Right ventricle myocardium superior (tissue), 1 donor: ENCODE results near the gene HAO1. TPM values are rescaled to one million over a fixed set of nuclear protein-coding genes. Genes with fewer than 3 reads are reported as not detected.

ENCODE experiments used
- ATAC-seq: fragments of 200-7000 bp; cut with Tn5 transposase; one replicate; pipeline ENCODE4 v1.9.1; 2020; ENCODE audit warnings: mild to moderate bottlenecking; ENCODE audit not compliant: poor library complexity
- DNase-seq: peaks from one replicate; pipeline ENCODE4 v3.0.0-alpha.2; 2020
- intact Hi-C: fragments of 100-400 bp; cut with DNase I; formaldehyde crosslinking; loops from one replicate; pipeline ENCODE4 v1.11.2; 2022
- total RNA-seq: library from RNA; stranded (reverse); fragmentation: NEBNext Ultra II Directional; extraction: Animal tissue kit (Norgen Biotek cat#: 25700); gene quantifications from one replicate; pipeline ENCODE4 v1.2.1, GENCODE V29; 2021
- donor health status: DM: no; HTN: yes; CAD: no; lungs with severe emphysema.

HAO1 gene
- total RNA-seq, 1 donor from 2014 or later = not detected

GRCh38 chr20:7935027-7935551 lies 5.2 kb downstream of the HAO1 start:
- DNase-seq (no peak), ATAC-seq (no peak)
- intact Hi-C loops = loop anchor here (5.0 kb wide), 1 partner anchor 787 kb away; no protein-coding TSS in a partner anchor

DNA sequence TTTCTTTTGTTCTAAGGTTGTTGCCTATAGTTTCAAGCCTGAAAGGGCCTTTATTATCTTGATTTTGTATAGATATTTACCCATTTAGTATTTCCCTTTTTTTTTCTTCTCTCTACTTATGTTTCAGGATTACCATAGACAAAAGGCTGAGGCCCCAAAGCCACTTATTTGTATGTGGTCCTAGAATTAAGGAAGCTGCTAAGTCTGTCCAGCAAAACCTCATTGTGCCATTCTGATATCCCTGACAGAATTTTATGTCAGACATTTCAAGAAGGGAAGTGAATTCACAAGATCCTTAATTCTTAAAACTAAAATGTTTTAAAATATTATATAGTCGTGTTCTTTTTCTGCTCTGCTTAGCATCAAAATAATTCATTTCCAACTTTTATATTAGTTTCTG lies 6.9 kb downstream of the HAO1 start:
- no peak for ATAC-seq
- no peak for DNase-seq
- intact Hi-C loops = no loop called here

GRCh38 chr20:7930343-7930742 lies 9.9 kb downstream of the HAO1 start:
- DNase-seq = no peak
- no peak for ATAC-seq
- intact Hi-C loops = no loop called here

DNA sequence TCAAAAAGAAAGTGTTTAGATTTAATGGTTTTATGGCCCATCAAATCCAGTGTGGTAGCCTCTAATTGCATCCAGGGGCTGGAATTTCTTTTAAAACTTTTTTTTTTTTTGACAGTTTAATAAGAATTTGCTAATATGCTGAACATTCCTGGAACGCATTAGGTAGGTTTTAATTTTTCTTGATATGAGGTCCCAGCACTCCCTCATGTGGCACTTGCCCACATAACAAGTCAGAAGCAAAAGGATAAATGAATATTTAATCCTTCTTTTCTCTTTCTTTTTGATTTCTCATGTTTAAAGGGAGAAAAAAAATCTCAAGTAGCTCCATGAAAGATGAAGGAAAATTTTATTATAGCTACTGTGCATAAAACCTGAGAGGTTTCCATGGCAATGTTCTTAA lies 13.5 kb downstream of the HAO1 start:
- no peak for DNase-seq
- intact Hi-C loops = no loop called here

GRCh38 chr20:7926323-7926722 lies 13.9 kb downstream of the HAO1 start:
- intact Hi-C loops = no loop called here
- DNase-seq (no peak), ATAC-seq (no peak)

More for the DNA sequence above, 13.5 kb downstream of the HAO1 start:
- no peak for ATAC-seq

DNA sequence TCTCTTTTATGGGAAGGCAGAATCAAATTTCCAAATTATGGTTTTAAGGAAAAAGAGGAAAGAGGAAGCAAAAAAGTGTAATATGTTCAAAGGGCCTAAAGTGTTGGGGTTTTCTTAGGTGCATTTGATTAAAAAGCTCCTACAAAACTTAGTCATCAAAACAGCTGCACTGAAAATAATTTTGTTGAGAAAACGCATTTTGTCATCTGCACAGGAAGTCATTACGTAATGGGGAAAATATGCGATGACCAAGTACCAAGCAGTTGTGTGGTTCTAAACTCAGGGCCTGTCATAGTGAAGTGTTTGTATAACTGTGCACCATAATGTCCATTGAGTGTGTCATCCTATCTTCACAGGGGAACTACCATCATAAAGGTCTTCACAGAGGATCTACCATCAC lies 15.6 kb downstream of the HAO1 start:
- DNase-seq (no peak), ATAC-seq (peak; percentile 43)

DNA sequence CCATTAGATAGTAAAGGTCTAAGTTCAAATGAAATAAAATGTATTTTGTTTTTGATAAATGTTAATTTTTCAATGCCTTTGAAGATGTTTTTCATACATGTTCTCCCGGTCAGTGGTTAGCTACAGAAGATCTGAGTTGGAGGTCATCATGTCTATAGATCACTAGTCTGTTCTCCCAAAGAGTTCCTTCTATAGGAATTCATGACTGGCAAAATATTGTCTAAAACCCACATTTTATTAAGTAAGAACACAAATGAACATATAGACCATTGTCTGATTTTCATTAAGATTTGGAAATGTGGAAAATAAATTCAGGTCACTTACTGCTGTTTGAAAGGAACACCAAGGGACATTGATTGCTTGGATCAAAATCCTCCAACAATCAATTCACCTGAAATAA lies 23.6 kb downstream of the HAO1 start:
- intact Hi-C loops = no loop called here

More for the DNA sequence above, 15.6 kb downstream of the HAO1 start:
- intact Hi-C loops = no loop called here

DNA sequence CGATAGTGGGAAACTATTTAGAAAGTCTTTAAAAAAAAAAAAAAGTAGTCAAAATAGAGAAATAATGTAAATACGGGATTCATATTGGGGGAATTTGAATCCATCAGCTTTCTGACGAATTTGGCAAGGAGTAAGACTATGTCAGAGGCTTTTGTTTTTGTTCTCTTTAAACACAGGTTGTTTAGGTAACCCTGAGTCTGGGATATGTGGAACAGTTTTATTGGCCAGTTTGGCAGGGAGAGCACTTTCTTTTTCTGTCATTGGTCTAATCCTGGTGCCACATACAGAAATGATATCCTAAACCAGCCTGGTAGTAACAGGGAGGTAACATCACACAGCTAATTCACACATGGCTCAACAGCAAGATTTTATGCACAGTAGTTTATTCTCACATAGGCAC lies 27.7 kb downstream of the HAO1 start:
- no peak for ATAC-seq
- intact Hi-C loops = no loop called here

More for the DNA sequence above, 23.6 kb downstream of the HAO1 start:
- no peak for DNase-seq
- ATAC-seq = no peak

GRCh38 chr20:7911586-7912330 lies 28.5 kb downstream of the HAO1 start:
- no peak for DNase-seq
- intact Hi-C loops = no loop called here
- ATAC-seq = no peak

More for the DNA sequence above, 27.7 kb downstream of the HAO1 start:
- DNase-seq = no peak

DNA sequence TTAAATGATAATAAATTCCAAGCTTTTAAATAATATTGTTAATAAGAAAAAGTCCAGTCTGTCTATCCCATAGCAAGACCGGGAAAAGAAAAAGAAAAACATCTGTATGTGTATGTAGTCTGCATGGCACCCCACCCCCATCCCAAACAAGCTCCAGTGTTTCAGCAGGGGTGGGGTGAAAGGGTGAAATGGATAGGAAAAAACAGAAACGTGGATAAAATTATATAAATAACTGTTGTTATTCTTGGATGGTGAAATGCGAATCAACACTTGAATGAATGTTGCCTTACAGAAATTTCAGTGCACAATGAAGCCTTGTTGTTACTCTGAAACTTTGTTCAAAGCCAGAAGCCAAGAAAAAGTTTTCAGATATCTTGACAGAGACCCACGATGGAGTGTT lies 31.4 kb downstream of the HAO1 start:
- DNase-seq (no peak), ATAC-seq (no peak)
- intact Hi-C loops = no loop called here

GRCh38 chr20:7903429-7903828 lies 36.8 kb downstream of the HAO1 start:
- ATAC-seq (no peak), DNase-seq (no peak)
- intact Hi-C loops = no loop called here

GRCh38 chr20:7902879-7903278 lies 37.4 kb downstream of the HAO1 start:
- DNase-seq (no peak), ATAC-seq (no peak)
- intact Hi-C loops = no loop called here

GRCh38 chr20:7897781-7898364 lies 42.4 kb downstream of the HAO1 start:
- intact Hi-C loops = no loop called here
- ATAC-seq = no peak
- DNase-seq = no peak

DNA sequence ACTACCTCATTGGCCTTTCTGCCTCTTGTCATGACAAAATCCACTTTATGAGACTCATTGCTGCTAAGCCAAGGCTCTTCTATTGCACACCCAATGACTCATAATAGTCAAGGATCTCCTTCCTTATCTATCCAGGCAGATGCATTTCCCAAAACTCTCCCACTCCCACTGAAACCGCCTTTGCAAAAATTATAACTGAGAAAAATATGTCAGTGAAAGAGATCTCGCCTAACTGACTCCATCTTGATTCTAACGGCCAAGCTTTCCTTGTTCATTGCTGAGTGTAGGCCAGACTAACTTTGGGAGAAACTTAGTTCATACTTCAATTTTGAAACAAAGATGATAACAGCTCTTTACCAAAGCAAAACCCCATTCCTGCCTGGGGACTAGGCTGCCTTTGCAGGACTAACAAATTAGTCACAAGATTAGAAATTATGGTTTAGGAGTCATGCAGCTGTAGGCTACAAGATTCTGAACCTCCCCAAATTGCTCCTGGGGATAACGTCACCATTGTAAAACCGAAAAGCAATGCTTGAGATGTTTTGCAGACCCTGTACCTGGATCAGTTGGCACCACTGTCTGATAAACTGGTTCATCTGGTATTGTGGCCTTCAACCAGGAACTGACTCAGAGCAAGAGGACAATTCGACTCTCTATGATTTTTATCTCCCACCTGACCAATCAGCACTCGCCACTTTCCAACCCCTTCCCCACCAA lies 47.1 kb downstream of the HAO1 start:
- DNase-seq (no peak), ATAC-seq (no peak)
- intact Hi-C loops = no loop called here

DNA sequence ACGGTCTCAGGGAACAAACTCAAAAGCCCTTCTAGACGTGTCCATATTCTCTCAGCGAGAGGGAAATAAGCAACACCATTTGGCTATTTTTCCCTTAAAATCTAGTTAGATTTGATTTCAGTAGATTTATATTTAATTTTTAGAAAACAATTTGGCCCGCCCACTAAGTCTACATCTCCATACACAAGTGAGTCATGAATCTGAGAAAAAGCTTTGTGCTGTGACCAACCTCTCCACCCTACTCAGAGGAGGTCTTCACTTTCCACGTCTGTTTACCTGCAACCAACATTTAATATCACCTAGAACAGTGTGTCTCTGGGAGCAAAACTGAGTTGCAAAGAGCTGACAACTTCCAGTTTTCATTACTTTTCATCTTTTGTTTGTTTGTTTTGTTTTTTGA lies 48.6 kb downstream of the HAO1 start:
- intact Hi-C loops = no loop called here
- ATAC-seq (no peak), DNase-seq (no peak)

DNA sequence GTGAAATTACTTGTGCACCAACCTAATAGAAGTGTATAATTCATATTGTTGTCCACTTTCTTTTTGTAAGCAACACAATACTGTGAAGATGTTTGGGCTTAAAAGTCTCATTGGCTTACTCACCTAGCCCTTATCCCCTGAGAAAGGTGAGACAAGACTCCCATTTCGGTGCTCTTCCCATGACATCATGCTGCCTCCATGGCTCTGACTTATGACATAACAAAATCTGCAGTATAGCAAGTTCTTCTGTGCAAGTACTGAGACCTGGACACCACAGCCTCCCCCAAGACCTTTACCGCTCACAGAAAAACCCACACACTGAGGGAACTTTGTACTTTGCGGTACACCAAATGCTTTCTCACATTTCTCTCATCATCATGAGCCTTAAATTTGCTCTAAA lies 50.5 kb downstream of the HAO1 start:
- intact Hi-C loops = no loop called here
- DNase-seq (no peak), ATAC-seq (no peak)

DNA sequence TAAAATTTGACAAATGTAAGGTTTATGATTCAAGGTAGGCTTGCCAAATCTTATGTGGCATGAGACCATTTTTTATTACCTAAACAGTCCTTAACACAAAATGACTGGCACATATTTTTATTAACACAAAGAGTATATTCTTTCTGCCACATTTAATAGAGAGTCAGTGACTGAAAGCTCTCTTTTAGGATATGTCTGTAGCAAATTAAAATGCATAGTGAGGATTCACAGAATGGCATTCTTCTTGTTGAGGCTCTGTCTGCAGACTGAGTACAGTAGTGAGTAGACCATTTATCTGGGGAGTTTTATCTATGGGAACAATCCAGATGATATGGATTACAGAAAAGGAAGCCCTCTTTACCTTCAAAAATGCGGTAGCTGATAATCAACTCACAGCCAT lies 56.5 kb downstream of the HAO1 start:
- DNase-seq (no peak), ATAC-seq (no peak)
- intact Hi-C loops = no loop called here

DNA sequence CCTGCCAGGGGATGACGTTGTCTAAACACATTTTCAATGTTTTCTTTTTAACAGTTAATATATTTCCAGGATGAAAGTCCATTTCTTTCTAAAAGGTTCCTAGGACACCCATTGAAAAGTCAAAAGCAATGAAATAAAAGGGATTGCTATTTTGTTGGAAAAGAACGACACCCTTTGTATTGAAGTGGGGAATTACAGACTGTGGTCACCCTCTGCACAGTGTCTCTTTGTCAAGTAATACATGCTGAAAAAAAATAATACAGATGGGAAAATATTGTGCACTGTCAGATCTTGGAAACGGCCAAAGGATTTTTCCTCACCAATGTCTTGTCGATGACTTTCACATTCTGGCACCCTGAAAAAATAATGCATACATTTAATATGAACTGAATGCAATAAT lies 56.9 kb downstream of the HAO1 start:
- no peak for DNase-seq
- ATAC-seq = no peak
- intact Hi-C loops = no loop called here

DNA sequence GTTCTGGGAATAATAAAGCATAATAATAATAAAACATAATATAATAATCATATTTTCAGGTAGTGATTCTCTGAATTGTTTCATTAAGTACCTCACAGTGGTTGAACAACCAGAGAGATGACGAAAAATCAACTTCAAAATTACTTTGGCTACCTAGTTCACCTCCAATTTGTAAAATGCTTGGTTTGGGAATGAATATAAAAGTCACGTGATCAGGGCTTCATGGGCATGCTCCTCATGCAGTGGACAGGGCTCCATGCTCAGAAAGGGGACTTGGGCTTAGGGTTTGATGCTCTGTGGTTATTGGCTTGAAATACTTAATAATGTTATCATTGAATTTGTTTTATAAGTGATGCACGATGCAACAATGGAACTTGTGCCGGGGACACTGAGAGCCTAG lies 58.2 kb downstream of the HAO1 start:
- ATAC-seq (no peak), DNase-seq (no peak)
- intact Hi-C loops = no loop called here

DNA sequence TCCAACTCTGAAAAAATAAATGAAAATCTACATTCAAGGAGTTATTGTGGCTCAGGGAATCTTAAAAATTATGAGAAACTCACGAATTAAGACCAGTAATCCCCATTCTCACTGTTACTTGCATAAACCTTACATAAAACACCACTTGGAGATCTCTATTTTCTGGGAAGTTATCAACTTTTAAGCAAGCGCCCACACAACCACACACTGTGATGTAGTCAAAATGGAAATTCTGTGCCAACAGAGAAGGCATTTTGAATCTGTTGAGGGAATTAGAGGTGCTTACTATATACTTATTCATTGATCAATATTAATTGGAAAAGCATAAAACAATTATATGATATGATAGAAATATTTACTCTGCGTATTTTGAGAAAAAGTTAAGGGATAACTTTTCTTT lies 58.7 kb downstream of the HAO1 start:
- intact Hi-C loops = no loop called here

More for the DNA sequence above, 58.7 kb downstream of the HAO1 start:
- DNase-seq (no peak), ATAC-seq (no peak)
